A172 (cell line): ENCODE measurements around the gene NF1. TPM values are rescaled to one million over a fixed set of nuclear protein-coding genes. Genes with fewer than 3 reads are reported as not detected.
"Not testable (repeated sequence)": the region's sequence is repeated elsewhere in the genome, so short reads cannot be mapped to it uniquely, and the experiment has no call there.

Source experiments
- DNase-seq: peaks from one replicate; pipeline ENCODE4 v3.0.0-alpha.2; 2015; ENCODE audit warnings: low spot score
- total RNA-seq: library from RNA; depleted of rRNA; stranded (reverse); fragments of >200 nt; shearing (Covaris generic); gene quantifications from 2 replicates; pipeline ENCODE4 v1.2.3, GENCODE V29; 2014

Gene NF1
- total RNA-seq, 1 experiment from 2014 or later: 32.7 TPM

GRCh38 chr17:31251970-31252328, 157.2 kb downstream of the NF1 start:
- DNase-seq: no peak

DNA sequence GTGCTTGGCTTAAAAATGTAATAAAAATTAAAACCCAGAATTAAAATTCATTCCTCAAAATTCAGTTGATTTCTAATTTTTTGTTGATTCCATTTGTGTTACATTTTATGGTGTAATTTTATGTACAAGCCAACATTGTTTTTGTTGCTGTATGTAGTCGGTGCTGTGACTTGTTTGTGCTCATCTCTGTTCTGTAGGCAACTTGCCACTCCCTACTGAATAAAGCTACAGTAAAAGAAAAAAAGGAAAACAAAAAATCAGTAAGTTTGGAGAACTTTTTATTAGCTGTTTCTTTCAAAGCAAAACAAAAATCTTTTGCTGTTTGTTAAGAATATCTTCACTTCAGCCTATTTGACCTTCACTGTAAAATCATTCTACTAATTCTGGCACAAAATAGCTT, 158.0 kb downstream of the NF1 start:
- DNase-seq: no peak

- no peak for DNase-seq
Measured at GRCh38 chr17:31254654-31255053, 159.9 kb downstream of the NF1 start.

DNA sequence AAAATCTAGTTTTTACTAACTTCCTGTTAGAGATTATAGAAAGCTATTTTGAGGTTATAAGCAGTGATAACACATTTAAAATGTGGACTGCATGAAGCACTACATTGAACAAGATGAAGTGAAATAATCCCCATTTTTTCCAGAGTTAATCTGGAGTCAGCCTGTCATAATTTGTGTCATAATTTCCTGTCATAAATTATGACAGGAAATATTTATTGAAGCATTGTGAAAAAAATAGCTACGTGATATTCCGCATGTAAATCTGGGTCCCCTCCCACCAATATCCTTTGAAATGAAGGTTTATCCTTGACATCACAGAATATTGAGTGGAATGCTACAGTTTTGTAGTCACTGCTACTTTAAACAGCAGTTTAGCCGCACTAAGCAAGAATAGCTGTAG, 162.2 kb downstream of the NF1 start:
- no peak for DNase-seq

DNA sequence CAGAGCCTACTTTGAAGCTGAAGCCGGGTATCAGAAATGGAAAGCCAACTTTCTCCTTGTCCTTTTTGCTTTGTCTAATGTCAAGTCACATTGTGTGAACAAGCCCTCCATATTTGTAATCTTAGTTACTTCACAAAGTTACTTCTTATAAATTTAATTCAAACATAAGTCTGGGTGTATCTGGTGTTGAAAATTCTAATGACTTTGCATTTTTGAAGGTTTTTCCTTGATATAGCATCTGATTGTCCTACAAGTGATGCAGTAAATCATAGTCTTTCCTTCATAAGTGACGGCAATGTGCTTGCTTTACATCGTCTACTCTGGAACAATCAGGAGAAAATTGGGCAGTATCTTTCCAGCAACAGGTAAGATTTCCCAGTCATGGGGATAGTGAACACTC, 165.4 kb downstream of the NF1 start:
- no peak for DNase-seq

- no peak for DNase-seq
Measured at GRCh38 chr17:31261601-31262000, 166.8 kb downstream of the NF1 start.

DNA sequence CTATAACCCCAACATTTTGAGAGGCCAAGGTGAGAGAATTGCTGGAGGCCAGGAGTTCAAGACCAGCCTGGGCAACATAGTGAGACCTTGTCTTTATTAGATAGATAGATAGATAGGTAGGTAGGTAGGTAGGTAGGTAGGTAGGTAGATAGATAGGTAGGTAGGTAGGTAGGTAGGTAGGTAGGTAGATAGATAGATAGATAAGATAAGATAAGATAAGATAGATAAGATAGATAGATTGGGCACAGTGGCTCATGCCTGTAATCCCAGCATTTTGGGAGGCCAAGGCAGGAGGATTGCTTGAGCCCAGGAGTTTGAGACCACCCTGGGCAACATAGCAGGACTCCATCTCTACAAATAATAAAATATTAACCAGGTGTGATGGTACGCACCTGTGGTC, 168.1 kb downstream of the NF1 start:
- not testable (repeated sequence) for DNase-seq

- DNase-seq: no peak
Measured at GRCh38 chr17:31266042-31266441, 171.3 kb downstream of the NF1 start.

- DNase-seq: no peak
Measured at GRCh38 chr17:31269036-31269577, 174.3 kb downstream of the NF1 start.

DNA sequence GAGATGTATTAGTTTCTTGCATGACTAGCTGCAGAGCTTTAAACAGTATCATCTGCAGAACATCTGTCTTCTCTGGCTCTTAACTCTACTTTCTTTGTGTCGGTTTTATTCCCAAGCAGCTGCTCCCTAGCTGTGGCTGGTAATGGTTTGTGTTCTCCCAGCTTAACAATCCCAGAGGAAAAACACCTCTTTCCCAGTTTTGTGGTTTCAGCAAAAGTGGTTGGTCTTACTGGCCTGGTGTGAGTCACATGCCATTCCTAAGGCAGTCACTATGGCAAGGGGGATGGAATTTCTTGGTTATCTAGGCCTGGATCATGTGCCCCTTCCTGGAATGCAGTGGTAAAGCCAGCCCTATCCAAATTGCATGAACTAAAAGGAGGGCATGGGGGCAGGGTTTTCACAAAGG, 174.8 kb downstream of the NF1 start:
- peak; percentile 100 for DNase-seq

GRCh38 chr17:31272236-31272635, 177.5 kb downstream of the NF1 start:
- no peak for DNase-seq

- DNase-seq: no peak
Measured at GRCh38 chr17:31272803-31273202, 178.0 kb downstream of the NF1 start.

DNA sequence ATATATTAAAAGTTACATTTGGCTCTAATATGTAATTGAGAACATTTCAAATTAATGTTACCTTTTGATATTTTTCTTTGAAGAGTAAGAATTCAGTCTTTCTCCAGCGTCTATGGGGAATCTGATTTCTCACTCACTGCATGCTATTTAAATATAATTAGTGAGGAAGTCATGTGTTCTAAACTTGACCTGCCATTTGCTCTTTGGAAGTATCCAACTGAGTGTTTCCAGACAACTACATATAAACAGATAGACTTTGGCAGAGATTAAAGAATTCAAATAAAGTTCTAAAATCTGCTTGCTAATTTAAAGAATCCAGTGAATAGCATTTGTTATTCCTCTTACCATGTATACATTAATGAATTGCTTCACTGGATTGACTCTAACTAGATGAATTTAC, 178.7 kb downstream of the NF1 start:
- no peak for DNase-seq

DNA sequence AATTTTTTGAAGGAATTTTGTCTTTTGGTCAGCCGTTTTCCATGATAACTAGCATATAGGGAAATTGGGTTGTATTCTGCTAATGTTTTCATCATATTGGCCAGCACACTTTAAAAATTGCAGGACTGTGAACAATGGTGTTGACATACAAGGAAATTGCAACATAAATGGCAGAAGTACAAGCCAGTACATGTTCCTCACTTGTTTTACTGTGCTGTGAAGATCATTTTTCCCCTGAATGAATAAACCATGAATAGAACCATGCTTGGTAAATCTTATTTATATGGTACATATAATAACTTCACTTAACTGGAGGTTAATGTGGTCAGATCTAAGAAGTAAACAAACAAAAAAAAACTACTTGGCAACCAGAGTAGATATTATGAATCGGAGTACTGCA, 179.5 kb downstream of the NF1 start:
- DNase-seq: no peak

DNA sequence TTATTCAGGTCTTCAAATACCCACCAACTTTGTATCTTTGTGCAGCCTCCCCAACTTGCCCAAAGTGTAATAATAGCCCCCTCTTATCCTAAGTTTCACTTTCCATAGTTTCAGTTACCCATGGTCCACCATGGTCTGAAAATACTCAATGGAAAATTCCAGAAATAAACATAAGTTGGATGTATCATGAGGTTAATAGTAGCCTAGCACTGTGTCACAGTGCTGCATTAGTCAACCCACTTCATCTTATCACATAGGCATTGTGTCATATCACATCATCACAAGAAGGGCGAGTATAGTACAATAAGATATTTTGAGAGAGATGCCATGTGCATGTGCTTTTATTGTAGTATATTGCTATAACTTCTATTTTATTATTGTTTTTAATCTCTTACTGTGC, 180.3 kb downstream of the NF1 start:
- DNase-seq: no peak

DNA sequence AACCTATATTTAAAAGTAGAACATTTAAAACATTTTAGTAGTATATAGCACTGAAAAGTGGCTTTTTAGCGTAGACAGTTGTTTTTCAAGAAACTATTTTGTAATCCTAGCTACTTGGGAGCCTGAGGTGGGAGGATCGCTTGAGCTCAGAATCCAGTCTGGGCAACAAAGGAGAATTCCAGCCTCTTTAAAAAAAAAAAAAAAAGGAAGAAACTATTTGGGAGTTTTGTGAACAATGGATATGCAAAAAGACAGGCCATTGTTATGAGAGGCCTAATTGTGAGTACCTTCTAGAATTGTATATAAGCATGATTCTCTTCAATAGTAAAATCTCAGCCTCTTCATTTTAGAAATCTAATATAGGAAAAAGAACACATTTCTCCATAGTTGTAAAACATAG, 184.6 kb downstream of the NF1 start:
- DNase-seq: no peak

- DNase-seq: no peak
Measured at GRCh38 chr17:31281061-31281460, 186.3 kb downstream of the NF1 start.

DNA sequence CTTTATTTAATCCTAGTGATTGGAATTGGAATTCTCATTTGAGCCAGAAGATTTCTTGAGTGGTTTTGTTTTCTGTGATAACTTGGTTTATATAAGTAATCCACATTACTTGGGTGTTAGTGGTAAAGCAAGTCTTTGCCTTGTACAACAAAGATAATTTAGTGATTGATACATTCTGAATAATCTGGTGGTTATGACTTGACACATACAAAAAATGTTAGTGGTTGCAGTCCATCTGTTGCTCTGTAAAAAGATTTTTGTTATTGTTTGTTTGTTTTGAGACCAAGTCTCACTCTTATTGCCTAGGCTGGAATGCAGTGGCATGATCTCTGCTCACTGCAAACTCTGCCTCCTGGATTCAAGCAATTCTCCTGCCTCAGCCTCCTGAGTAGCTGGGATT, 189.1 kb downstream of the NF1 start:
- DNase-seq: no peak

GRCh38 chr17:31286587-31286986, 191.8 kb downstream of the NF1 start:
- no peak for DNase-seq

DNA sequence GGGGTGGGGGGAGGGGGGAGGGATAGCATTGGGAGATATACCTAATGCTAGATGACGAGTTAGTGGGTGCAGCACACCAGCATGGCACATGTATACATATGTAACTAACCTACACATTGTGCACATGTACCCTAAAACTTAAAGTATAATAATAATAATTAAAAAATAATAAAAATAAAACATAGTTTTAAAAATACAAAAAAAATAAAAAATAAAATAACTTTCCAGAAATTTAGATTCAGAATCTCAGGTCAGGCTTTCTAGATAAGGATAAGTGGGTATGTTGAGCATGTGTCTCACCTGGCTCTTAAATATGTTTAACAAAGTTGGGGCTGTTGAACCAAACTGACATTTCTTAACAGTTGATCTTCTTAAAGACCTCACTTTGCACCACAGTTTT, 193.2 kb downstream of the NF1 start:
- DNase-seq: not testable (repeated sequence)

- no peak for DNase-seq
Measured at GRCh38 chr17:31289790-31290189, 195.0 kb downstream of the NF1 start.

DNA sequence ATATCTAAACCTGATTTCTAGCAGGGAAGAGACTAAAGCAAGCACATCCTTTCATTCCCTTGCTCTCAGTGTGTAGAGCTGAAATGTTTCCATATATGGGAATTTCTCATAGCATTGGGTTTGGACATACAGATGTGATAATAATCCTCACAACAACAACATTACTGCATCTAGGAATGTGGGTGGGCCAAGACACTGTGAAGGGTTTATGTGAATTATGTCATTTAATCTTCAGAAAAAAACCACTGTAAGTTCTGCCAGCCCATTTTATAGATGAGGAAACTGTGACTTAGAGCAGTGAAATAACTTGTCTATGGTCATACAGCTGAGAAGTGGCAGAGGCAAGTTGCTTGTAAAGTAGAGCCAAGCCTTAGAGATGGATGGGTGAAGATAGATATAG, 197.0 kb downstream of the NF1 start:
- DNase-seq: no peak

GRCh38 chr17:31293581-31293980, 198.8 kb downstream of the NF1 start:
- no peak for DNase-seq

DNA sequence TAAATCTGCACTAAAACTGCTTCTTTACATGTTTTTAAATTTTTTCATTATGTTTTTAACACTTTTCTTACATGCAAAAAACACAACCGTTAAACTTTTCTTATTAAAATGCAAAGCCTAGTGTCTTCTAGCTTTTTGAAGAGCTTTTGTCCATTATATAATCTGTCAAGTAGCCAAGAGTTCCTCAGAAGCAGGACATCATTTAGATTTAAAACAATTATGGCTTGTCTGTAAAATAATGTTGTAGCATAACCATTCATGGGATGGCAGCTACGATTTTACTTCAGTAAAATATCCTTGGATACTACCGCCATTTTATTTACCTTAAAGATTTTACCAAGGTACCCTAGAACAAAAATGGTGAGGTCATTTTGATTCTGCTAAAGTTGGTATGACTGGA, 199.5 kb downstream of the NF1 start:
- DNase-seq: no peak
